ENCODE measurements around the gene ABTB2.
"Not testable (repeated sequence)": the region's sequence is repeated elsewhere in the genome, so short reads cannot be mapped to it uniquely, and the experiment has no call there.

The ABTB2 gene

DNA sequence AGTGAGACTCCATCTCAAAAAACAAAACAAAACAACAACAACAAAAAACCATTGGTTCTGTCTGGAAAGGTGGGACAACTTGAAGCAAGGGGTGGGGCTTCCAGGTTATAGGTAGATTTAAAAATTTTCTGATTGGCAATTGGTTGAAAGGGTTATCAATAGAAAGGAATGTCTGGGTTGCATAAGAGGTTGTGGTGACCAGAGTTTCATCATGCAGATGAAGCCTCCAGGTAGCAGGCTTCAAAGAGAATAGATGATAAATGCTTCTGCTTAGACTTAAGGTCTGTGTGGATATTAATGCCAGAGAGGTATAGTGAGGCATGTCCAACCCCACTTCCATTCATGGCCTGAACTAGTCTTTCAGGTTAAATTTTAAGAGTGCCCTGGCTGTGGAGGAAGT lies 135.8 kb downstream of the ABTB2 start:
- TF ChIP-seq, protein P1, sequence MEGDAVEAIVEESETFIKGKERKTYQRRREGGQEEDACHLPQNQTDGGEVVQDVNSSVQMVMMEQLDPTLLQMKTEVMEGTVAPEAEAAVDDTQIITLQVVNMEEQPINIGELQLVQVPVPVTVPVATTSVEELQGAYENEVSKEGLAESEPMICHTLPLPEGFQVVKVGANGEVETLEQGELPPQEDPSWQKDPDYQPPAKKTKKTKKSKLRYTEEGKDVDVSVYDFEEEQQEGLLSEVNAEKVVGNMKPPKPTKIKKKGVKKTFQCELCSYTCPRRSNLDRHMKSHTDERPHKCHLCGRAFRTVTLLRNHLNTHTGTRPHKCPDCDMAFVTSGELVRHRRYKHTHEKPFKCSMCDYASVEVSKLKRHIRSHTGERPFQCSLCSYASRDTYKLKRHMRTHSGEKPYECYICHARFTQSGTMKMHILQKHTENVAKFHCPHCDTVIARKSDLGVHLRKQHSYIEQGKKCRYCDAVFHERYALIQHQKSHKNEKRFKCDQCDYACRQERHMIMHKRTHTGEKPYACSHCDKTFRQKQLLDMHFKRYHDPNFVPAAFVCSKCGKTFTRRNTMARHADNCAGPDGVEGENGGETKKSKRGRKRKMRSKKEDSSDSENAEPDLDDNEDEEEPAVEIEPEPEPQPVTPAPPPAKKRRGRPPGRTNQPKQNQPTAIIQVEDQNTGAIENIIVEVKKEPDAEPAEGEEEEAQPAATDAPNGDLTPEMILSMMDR (IDR thresholded peaks at IDR 0.05; ENCODE audit: extremely low read depth, missing control alignments): no peak
- DNase-seq (ENCODE audit: low spot score): no peak

DNA sequence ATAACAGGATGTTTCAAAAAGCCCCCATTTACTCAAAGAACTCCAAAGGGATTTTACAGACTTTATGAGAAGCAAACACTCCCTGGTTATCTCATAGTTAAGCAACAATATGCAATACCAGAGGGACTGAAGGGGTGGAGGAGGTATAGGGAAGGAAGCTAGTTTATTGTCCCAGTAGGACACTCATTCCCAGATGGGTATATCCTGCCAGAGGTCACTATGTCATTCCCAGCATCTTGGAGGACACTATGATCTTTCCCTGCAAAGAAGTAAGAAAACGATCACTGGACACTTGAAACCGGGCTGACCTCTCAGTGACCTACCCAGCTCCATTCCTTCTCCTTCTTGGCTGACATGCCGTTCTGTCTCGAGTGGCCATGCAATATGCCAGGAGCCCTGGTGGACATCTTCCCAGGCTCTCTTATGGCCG lies 137.9 kb downstream of the ABTB2 start:
- TF ChIP-seq, protein P1 (IDR thresholded peaks at IDR 0.05; ENCODE audit: extremely low read depth, missing control alignments): no peak
- DNase-seq (ENCODE audit: low spot score): no peak

DNA sequence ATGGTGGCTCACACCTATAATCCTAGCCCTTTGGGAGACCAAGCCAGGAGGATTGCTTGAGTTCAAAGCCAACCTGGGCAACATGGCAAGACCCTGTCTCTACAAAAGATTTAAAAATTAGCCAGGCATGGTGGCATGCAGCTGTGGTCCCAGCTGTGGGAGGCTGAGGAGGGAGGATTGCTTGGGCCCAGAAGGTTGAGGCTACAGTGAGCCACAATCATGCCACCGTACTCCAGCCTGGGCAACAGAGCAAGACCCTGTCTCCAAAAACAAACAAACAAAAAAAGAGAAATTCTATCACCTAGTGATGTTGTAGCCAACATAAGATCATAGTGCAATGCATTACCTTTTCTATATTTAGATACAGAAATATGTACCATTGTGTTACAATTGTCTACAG lies 138.5 kb downstream of the ABTB2 start:
- TF ChIP-seq, protein P1 (IDR thresholded peaks at IDR 0.05; ENCODE audit: extremely low read depth, missing control alignments): no peak
- no peak for DNase-seq (ENCODE audit: low spot score)

DNA sequence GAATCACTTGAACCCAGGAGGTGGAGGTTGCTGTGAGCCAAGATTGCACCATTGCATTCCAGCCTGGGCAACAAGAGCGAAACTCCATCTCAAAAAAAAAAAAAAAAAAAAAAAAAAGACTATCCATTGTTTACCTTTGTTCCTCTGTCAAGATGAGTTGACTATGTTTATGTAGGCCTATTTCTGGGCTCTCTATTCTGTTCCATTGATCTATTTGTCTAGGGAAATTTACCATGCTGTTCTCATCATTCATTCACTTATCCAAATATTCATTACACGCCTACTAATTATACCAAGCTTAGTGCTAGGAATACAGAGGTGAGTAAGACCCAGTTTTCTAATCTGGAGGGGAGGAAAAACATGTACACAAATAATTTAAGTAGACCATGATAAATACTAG lies 139.1 kb downstream of the ABTB2 start:
- DNase-seq (ENCODE audit: low spot score): not testable (repeated sequence)

DNA sequence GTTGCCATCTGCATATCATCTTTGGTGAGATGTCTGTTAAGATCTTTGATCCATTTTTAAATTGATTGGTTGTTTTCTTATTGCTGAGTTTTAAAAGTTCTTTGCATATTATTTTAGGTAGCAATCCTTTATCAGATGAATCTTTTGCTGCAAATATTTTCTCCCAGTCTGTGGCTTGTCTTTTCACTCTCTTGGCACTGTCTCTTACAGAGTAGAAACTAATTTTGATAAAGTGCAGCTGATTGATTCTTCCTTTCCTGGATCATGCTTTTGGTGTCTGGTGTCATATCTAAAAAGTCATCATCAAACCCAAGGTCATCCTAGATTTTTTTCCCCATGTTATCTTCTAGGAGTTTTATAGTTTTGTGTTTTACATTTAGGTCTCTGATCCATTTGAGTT lies 139.7 kb downstream of the ABTB2 start:
- TF ChIP-seq, protein P1 (IDR thresholded peaks at IDR 0.05; ENCODE audit: extremely low read depth, missing control alignments): no peak
- DNase-seq (ENCODE audit: low spot score): no peak

DNA sequence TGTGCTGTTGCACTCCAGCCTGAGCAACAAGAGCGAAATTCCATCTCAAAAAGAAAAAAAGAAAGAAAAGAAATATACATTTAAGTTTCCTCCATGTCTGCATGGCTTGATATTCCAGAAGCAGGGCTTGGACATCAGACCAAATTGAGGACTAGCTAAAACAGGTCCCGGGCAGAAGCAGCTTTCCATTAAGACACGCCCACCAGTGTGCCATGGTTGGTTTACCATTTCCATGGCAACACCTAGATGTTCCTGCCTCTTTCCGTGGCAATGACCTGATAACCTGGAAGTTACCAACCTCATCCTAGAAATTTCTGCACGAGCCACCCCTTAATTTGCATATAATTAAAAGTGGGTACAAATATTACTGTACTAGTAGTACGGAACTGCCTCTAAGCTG lies 141.1 kb downstream of the ABTB2 start:
- TF ChIP-seq, protein P1 (IDR thresholded peaks at IDR 0.05; ENCODE audit: extremely low read depth, missing control alignments): no peak

DNA sequence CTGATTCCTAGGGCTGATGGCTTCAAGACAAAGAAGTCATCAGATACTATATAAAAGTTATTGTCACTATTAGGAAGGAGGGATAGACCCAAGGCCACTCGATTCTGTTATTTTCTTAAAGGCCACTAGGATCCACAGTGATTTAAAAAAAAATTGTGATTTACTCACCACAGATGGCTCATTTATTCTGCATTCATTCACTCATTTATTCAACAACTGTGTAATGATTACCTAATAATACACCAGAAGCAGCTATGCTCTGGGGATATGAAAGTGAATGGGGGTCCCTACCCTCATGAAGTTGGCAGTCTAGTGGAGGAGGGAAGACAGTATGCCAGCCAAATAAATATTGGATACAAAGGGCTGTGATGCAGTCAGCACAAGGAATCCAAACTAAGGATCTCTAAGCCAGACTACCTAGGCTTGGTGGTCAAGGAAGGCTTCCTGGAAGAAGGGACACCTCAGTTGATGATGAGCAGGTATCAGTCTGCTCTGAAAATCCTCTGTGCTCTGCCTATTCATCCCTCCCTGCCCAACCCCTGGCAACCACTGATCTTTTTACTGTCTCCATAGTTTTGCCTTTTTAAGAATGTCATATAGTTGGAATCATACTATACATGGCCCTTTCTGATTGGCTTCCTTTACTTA lies 141.9 kb downstream of the ABTB2 start:
- TF ChIP-seq, protein P1 (IDR thresholded peaks at IDR 0.05; ENCODE audit: extremely low read depth, missing control alignments): no peak
- no peak for DNase-seq (ENCODE audit: low spot score)

More for the DNA sequence above, 141.1 kb downstream of the ABTB2 start:
- DNase-seq (ENCODE audit: low spot score): no peak

Data from GM20000 (cell line).